HAP-1 (cell line): ENCODE data around the gene TAF1B.

Source experiments
- DNase-seq, 2 experiments: peaks; one replicate each; pipeline ENCODE4 v3.0.0-alpha.2; 2016 to 2020; ENCODE audit warnings: low spot score in 2 of 2
- H3K27me3 ChIP-seq: fragments of 250-450 bp; sonication (Bioruptor Pico); 2 replicates; pipeline ENCODE4 v1.5.1; 2020; ENCODE audit warnings: low read depth, mild to moderate bottlenecking, moderate library complexity
- H3K36me3 ChIP-seq: fragments of 250-450 bp; sonication (Bioruptor Pico); replicated peaks from 2 replicates; pipeline ENCODE4 v1.5.1; 2020; ENCODE audit warnings: mild to moderate bottlenecking
- H3K4me1 ChIP-seq: fragments of 250-450 bp; sonication (Bioruptor Pico); 2 replicates; pipeline ENCODE4 v1.5.1; 2020; ENCODE audit warnings: mild to moderate bottlenecking
- H3K4me3 ChIP-seq: fragments of 250-450 bp; sonication (Bioruptor Pico); 2 replicates; pipeline ENCODE4 v1.5.1; 2020; ENCODE audit warnings: mild to moderate bottlenecking, moderate library complexity
- H3K9me3 ChIP-seq: fragments of 250-450 bp; sonication (Bioruptor Pico); 2 replicates; pipeline ENCODE4 v1.5.1; 2020; ENCODE audit warnings: mild to moderate bottlenecking, moderate library complexity
- in situ Hi-C: fragments of 300-500 bp; cut with MboI; formaldehyde crosslinking; loops from 3 replicates; pipeline ENCODE4 v1.14.3; 2020; ENCODE audit warnings: low sequenced_read_pairs, inconsistent platforms, mixed read lengths

The TAF1B gene

DNA sequence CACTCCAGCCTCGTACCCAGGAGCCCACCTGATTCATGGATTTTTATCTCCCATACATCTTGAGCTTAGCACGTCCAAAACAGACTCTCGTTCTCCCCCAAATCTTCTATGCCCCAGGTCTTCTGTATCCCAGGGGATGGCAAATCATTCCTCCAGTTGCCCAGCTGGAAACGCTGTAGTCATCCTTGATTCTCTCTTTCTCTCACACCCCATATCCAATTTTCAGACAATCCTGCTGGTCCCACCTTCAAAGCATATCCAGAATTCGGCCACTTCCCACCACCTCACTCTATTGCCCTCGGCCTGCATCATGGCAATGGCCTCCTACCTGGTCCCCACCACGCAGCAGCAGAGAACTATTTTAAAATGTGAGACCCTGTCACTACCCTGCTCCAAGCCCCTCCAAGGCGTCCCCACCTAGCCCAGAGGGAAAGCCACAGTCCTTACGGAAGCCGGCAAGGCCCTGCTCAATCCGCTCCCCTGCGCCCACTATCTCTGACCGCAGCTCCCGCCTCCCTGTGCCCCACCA is 106.8 kb downstream of the TAF1B start:
- in situ Hi-C loops = loop anchor here (25.0 kb wide), 1 partner anchor 113 kb away; the partner anchor contains the start of gene TAF1B
- no peak for DNase-seq
- peaks cover 23% of the 10 kb centered on the region for H3K4me1 ChIP-seq
- H3K9me3 ChIP-seq = no peaks in the 10 kb centered on the region
- H3K4me3 ChIP-seq = peak overlapping the region; percentile 37
- no peaks in the 10 kb centered on the region for H3K27me3 ChIP-seq
- H3K36me3 ChIP-seq = no peaks in the 10 kb centered on the region

DNA sequence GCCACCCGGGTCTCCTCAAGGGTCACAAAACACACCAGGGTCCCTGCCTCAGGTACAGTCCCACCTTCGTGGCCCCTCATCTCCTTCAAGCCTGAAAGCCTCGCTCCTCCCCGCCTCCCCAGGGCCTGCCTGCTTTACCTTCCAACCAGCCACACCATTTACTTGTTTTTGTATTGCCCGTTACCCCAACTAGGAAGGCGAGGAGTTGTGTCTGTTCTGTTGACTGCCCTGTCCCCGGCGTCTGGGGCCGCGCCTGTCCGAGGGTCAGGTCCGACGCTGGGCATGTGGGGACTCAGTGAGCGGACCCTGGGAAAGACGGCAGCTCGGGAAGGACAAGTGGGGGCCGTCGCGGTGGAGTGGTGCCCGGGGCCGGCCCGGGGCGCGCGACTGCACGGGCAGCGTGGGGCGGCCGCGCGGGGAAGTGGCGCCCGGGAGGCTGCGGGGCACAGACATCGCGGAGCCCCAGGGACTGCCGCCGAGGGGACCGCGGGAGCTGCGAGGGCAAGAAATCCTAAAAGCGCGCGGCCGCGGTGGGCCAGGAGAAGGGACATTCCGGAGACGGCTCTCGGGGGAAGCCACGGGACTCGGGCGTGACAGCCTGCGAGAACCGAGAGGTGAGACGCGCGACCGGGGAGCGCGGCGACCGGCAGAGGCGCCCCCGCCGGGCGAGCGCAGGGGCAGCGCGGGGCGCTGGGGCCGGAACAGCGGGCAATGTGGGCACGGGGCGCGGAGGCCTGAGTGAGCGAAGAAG is 107.4 kb downstream of the TAF1B start:
- Histone ChIP-seq H3K4me3 (peak overlapping the region; percentile 37), H3K27me3 (no peaks in the 10 kb centered on the region), H3K4me1 (peaks cover 23% of the 10 kb centered on the region), H3K36me3 (no peaks in the 10 kb centered on the region; the same call in 1 of the 2 replicates), H3K9me3 (no peaks in the 10 kb centered on the region)
- in situ Hi-C loops = loop anchor here (25.0 kb wide), 1 partner anchor 113 kb away; the partner anchor contains the start of gene TAF1B
- peak; percentile 15 to 59 for DNase-seq

DNA sequence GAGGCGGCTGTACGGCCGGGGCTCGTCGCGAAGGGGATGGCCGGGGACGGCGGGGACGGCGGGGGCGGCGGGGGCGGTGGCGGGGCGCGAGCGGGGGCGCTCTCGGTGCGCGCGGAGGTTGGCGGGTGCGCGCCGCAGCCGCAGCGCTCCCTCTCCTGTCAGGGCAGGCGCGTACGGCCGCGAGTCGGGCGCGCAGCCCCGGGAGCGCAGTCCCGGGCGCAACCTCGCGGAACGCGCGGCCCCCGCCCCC is 107.9 kb downstream of the TAF1B start:
- Histone ChIP-seq H3K4me1 (peaks cover 23% of the 10 kb centered on the region), H3K9me3 (no peaks in the 10 kb centered on the region), H3K4me3 (peak overlapping the region; percentile 37), H3K27me3 (no peaks in the 10 kb centered on the region), H3K36me3 (no peaks in the 10 kb centered on the region; the same call in 1 of the 2 replicates)
- no peak for DNase-seq
- in situ Hi-C loops = loop anchor here (25.0 kb wide), 1 partner anchor 114 kb away; the partner anchor contains the start of gene TAF1B

DNA sequence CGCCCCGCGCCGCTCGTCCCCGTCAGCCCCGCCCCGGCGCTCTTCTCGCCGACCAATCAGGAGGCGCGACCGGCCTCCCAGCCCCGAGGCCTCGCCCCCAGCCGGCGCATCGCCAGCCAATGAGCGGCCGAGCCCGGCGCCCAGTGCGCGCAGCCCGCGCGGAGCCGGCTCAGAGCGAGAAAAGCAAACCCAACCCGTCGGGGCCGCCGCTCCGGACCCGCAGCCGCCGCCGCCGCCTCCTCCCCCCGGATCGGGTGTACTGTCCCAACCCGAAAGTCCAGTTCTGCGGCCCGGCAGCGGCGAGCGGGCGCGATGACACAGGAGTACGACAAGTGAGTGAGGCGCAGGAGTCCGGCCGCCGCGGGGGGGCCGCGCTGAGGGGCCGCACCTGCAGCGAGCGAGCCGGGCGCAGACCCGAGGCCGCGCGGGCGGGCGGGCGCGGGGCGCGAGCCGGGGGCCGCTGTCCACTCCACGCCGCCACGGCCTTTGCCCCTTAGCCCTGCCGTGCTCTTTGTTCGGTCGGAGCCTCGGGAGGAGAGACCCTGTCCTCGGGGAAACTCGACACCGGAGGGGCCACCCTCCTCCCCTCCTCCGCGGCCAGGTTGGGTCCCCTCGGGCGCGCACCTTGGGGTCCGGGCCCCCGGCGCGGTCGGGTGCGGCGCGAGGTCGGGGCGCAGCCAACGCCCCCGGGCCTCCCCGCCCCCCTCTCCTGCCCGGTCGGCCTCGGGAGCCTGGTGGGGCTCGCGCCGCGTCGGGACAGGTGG is 108.4 kb downstream of the TAF1B start, which contains the start of gene GRHL1:
Gene GRHL1, plus strand, starts transcription at position 172 of the 764 bp plus-strand sequence. Its CDS starts 141 bp downstream, at position 313.
- peak within 1 kb of the TSS; percentile 63 for H3K4me3 ChIP-seq
- H3K27me3 ChIP-seq = no peaks in the 10 kb centered on the region
- H3K36me3 ChIP-seq = no peaks in the 10 kb centered on the region; the same call in 1 of the 2 replicates
- in situ Hi-C loops = loop anchor here (25.0 kb wide), 1 partner anchor 114 kb away; the partner anchor contains the start of gene TAF1B
- DNase-seq = peak; percentile 89 to 94
- H3K9me3 ChIP-seq = no peaks in the 10 kb centered on the region
- H3K4me1 ChIP-seq = peaks cover 23% of the 10 kb centered on the region

DNA sequence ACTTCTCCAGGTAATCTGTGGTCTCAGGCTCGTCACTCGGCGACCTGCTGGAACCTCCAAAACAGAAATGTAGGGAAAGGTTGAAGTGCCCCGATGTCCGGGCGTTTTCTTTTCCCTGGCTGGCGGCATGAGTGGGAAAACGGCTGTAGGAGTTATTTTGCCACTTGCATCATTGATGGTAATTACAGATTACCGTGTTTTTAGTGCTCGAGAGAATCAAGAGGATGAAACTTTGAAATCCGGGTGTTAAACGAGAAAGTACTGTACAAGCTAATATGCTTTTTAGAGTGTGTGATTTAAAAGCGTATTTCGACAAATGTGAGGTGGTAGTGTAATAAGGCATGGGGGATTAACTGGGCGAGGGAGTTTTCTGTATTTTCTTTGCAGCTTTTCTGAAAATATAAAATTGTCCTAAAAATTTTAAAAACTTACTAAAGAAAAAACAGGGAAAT is 109.0 kb downstream of the TAF1B start:
- Histone ChIP-seq H3K36me3 (no peaks in the 10 kb centered on the region; the same call in 1 of the 2 replicates), H3K4me1 (peaks cover 23% of the 10 kb centered on the region), H3K4me3 (peak overlapping the region; percentile 63), H3K9me3 (no peaks in the 10 kb centered on the region), H3K27me3 (no peaks in the 10 kb centered on the region)
- DNase-seq = peak in 1 of 2 experiments; percentile 18
- in situ Hi-C loops = loop anchor here (25.0 kb wide), 1 partner anchor 115 kb away; the partner anchor contains the start of gene TAF1B

DNA sequence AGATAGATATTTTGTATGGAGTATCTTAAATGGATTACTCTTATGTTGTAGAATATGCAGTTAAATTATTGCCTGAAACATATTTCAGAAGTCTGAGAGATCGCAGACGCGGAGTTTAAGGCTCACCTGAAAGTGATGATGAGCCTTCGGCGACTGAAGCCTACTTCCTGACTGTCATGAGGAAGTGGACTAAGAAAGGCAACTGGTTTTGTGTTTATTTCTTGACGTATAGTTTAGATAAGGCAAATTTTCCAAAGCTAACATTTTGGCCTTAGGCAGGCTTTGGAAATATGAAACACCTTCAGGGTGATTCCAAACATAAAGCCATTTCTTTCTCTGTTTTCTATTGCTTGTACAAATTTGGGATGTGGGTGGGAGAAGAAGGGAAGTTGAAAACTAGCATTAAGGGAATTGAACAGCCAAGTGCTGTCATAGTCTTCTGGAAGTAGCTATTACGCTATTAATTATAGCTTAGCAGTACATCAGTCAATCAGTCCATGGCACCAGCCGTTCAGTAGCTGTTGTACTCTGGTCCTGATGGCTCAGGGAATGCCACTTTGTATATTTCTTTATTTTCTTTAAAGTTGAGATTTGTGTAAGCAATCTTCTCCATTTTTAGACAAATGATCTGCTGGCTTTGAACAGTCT is 109.7 kb downstream of the TAF1B start:
- Histone ChIP-seq H3K4me3 (peak overlapping the region; percentile 63), H3K27me3 (no peaks in the 10 kb centered on the region), H3K9me3 (no peaks in the 10 kb centered on the region), H3K36me3 (no peaks in the 10 kb centered on the region; the same call in 1 of the 2 replicates), H3K4me1 (peaks cover 23% of the 10 kb centered on the region)
- in situ Hi-C loops = loop anchor here (25.0 kb wide), 1 partner anchor 116 kb away; the partner anchor contains the start of gene TAF1B
- DNase-seq = no peak

DNA sequence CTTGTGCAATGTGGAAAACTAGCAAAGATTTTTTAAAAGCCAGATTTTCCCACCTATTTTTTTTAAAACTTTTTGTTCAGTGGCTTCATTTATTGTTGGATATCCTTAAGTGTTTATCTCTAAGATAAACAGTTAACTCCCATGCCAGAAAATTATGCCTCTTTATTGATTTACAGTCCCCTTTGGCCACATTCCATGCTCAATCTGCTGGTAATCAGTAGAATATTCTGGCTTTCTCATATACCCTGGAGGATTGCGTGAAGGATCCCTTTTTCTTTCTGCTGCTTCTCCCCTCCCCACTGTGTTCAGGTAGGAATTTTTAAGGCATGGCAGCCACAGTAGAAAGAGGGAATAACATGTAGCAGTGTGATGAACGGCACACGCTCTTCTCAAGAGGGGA is 110.9 kb downstream of the TAF1B start:
- no peak for DNase-seq
- in situ Hi-C loops = loop anchor here (25.0 kb wide), 1 partner anchor 117 kb away; the partner anchor contains the start of gene TAF1B
- Histone ChIP-seq H3K4me1 (peaks cover 23% of the 10 kb centered on the region), H3K27me3 (no peaks in the 10 kb centered on the region), H3K4me3 (no peak overlapping the region), H3K9me3 (no peaks in the 10 kb centered on the region), H3K36me3 (no peaks in the 10 kb centered on the region; the same call in none of the 2 replicates)

DNA sequence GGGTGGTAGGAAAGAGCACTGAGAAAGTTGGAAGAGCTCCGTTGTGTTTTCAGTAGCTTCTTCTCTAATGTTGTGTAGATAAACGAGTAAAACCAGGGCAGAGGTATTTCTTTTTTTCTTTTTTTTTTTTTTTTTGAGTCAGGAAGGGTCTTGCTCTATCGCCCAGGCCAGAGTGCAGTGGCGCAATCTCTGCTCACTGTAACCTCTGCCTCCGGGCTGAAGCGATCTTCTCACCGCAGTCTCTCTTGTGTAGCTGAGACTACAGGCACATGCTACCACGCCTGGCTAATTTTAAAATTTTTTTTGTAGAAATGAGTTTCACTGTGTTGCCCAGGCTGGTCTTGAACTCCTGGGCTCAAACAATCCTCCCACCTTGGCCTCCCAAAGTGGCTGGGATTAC is 114.8 kb downstream of the TAF1B start:
- in situ Hi-C loops = loop anchor here (25.0 kb wide), 1 partner anchor 121 kb away; the partner anchor contains the start of gene TAF1B
- peaks cover 16% of the 10 kb centered on the region for H3K36me3 ChIP-seq
- H3K27me3 ChIP-seq = no peaks in the 10 kb centered on the region
- no peak for DNase-seq
- H3K4me1 ChIP-seq = peaks cover 15% of the 10 kb centered on the region
- H3K4me3 ChIP-seq = no peak overlapping the region
- H3K9me3 ChIP-seq = no peaks in the 10 kb centered on the region

DNA sequence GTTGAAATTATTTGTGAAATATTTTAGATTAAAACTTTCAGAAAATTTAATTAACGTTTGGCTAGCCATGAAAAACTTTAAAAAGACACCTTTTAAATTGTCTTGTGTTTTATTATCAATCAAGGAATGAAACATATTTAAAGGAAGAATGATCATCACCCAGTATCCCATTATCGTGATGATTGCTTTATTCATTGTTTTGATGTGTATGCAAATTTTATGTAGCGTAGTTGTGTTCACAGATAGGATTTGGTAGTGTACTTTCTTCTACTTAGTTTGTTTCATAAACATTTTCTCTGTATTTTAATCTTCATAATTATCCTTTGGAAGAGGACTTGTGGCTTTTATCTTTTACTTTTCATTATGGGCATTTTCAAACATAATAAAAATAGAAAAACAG is 116.0 kb downstream of the TAF1B start:
- no peaks in the 10 kb centered on the region for H3K27me3 ChIP-seq
- DNase-seq = no peak
- in situ Hi-C loops = loop anchor here (25.0 kb wide), 1 partner anchor 122 kb away; the partner anchor contains the start of gene TAF1B
- H3K9me3 ChIP-seq = no peaks in the 10 kb centered on the region
- peaks cover 25% of the 10 kb centered on the region for H3K36me3 ChIP-seq
- peaks cover 3% of the 10 kb centered on the region for H3K4me1 ChIP-seq
- H3K4me3 ChIP-seq = no peak overlapping the region

DNA sequence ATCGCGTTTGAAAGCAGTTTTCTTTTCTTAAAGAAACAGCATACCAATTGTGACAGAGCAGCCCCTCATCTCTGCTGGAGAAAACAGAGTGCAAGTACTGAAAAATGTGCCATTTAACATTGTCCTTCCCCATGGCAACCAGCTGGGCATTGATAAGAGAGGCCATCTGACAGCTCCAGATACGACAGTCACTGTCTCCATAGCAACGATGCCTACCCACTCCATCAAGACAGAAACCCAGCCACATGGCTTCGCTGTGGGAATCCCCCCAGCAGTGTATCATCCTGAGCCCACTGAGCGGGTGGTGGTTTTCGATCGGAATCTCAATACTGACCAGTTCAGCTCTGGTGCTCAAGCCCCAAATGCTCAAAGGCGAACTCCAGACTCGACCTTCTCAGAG is 117.7 kb downstream of the TAF1B start:
- Histone ChIP-seq H3K4me3 (no peak overlapping the region), H3K36me3 (peaks cover 42% of the 10 kb centered on the region), H3K9me3 (no peaks in the 10 kb centered on the region), H3K27me3 (no peaks in the 10 kb centered on the region), H3K4me1 (no peaks in the 10 kb centered on the region)
- no peak for DNase-seq
- in situ Hi-C loops = loop anchor here (25.0 kb wide), 1 partner anchor 124 kb away; the partner anchor contains the start of gene TAF1B

DNA sequence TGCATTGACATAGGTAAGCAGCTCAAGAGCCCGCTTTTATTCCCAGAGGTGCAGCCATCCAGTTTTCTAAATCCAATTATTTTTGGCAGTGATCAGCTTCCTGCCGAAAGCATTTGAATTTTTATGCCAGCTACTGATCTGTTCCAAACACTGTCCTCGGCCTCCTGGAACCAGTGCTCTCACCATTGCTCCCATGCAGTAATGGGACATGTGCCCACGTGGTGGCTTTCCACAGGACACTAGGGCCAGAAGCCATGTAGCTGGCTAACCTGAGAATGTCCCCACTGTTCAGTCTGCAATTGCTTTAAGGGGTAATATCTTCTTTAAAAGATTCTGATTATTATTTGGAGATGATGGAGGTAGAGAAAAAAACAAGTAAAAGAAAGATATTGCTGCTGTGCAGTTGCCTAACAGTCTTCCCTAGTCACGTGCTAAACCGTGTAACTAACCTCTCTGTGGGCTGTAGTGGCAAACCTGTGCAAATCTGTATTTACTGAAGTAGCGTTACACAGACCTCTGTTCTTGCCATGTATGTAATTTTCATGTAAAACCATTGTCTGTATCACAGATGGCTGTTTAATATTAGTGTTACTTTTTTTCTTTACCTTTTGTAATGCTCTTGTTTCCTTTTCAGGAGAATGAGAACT is 121.2 kb downstream of the TAF1B start:
- Histone ChIP-seq H3K9me3 (no peaks in the 10 kb centered on the region), H3K27me3 (no peaks in the 10 kb centered on the region), H3K36me3 (peaks cover 45% of the 10 kb centered on the region), H3K4me3 (no peak overlapping the region), H3K4me1 (no peaks in the 10 kb centered on the region)
- in situ Hi-C loops = loop anchor here (25.0 kb wide), 1 partner anchor 127 kb away; the partner anchor contains the start of gene TAF1B
- DNase-seq = no peak

DNA sequence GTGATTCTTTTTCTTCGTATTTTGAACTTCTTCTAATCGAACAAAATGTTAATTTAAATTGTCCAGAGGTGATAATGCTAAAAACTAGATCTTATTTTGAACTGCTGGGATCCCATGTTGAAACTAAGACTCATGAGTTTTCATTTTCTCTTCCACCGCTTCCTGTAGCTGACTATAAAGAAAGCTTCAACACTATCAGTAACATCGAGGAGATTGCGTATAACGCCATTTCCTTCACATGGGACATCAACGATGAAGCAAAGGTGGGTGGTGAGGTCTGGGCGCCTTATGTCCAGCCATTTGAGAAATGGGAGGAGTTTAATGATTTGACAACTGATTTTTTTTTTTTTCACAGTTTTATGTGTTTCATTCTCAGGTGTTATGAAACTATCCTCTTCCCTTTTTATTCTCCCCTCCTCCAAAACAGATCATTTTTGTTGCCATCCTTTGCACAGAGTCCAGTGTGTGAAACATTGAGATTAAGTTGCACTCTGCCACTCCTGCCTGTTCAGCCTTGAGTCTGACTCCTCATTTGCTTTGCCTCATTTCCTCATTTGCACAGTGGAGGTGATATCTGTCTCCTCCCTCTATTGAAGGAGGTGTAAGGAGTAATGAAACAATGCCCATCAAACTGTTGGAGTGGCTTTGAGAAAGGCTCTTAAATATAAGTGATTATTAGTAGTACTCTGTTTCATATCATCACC is 122.0 kb downstream of the TAF1B start:
- in situ Hi-C loops = loop anchor here (25.0 kb wide), 1 partner anchor 128 kb away; the partner anchor contains the start of gene TAF1B
- H3K4me3 ChIP-seq = no peak overlapping the region

More for the DNA sequence above, 122.0 kb downstream of the TAF1B start:
- no peak for DNase-seq
- Histone ChIP-seq H3K4me1 (no peaks in the 10 kb centered on the region), H3K9me3 (no peaks in the 10 kb centered on the region), H3K27me3 (no peaks in the 10 kb centered on the region), H3K36me3 (peaks cover 40% of the 10 kb centered on the region)
